Suprapubic skin (tissue), 4 donors: ENCODE measurements around the gene C1R.
"Not testable (repeated sequence)": the region's sequence is repeated elsewhere in the genome, so short reads cannot be mapped to it uniquely, and the experiment has no call there.

Source experiments
- CTCF ChIP-seq, 2 donors: fragments of 200-600 bp in 1 of 2; fragments of 450-650 bp in 1 of 2; sonication (generic) in 1 of 2; IDR thresholded peaks; one replicate each; pipeline ENCODE4 v1.5.1; 2016 to 2019; ENCODE audit warnings: antibody characterized with exemption in 2 of 2, mild to moderate bottlenecking in 1 of 2, moderate library complexity in 1 of 2
- POLR2A ChIP-seq, 2 donors: fragments of 450-650 bp; IDR thresholded peaks; one replicate each; pipeline ENCODE4 v1.6.1; 2017; ENCODE audit warnings: antibody characterized with exemption in 2 of 2, mild to moderate bottlenecking in 2 of 2, moderate library complexity in 2 of 2
- POLR2AphosphoS5 ChIP-seq, 3 donors: sonication (generic); formaldehyde crosslinking; IDR thresholded peaks; one replicate each; pipeline ENCODE4 v1.6.1; 2017; ENCODE audit warnings: antibody characterized with exemption in 3 of 3

- TF ChIP-seq POLR2A, CTCF, POLR2AphosphoS5 (IDR thresholded peaks at IDR 0.05): not testable (repeated sequence)
These were observed 36.5 kb downstream of the C1R start for GRCh38 chr12:7055736-7056135.
